Measurements from ENCODE around the gene WASF2.

- no peak for TF ChIP-seq CTCF (IDR thresholded peaks at IDR 0.05; ENCODE audit: borderline replicate concordance, extremely low read depth, low read length, poor library complexity, severe bottlenecking)
- no peak for TF ChIP-seq EZH2 (IDR thresholded peaks at IDR 0.05; ENCODE audit: borderline replicate concordance, low read depth, low read length, severe bottlenecking)
Measured at GRCh38 chr1:27538793-27539192, 48.8 kb upstream of the WASF2 start.

Measured in DND-41 (cell line).